CD4-positive, alpha-beta T cell treated with Interleukin-4 for 4 hours (primary cell): ENCODE results near the gene PIERCE2.
A peak's percentile ranks its signal among the peaks of the same experiment; 100 is the strongest.
"Not testable (repeated sequence)": the region's sequence is repeated elsewhere in the genome, so short reads cannot be mapped to it uniquely, and the experiment has no call there.

Experiments
- DNase-seq: peaks from one replicate; pipeline ENCODE4 v3.0.0-alpha.2; 2020

PIERCE2 gene

DNA sequence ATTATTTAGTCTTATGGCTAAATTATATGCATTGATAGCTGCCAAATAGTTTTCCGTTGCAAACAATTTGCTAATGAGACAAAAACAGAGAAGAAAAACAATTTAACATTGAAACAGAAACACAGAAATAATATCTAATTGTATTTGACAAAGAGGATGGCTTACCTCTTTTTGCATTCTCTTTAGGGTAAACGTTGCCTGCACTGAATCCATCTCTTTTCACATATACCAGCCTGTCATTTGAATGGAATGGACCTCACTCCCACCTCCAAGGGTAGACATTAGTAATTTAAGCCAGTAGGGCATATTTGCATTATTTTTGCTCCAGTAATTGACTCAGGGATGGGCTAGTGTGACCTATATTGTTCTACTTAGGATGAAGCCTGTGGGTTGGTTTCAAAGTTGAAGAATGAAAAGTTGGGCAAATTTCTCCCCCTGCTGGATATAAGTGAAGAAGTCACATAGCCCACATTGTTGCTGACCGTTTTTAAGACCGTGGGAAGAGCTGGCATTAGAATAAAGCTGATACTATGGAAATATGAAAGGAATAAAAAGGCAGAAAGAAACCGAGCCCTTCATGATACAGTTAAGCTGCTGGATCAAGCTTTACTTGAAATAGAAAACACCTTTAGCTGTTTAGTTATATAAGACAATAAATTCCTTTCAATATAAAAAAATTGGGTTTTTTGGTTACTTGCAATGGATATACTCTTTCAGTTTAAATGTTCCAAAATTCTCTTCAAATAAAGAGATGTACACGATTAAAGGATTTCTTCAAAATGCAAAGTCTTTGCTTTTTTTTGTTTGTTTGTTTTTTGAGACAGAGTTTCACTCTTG, 26.9 kb downstream of the PIERCE2 start:
- peak; percentile 55 for DNase-seq

DNA sequence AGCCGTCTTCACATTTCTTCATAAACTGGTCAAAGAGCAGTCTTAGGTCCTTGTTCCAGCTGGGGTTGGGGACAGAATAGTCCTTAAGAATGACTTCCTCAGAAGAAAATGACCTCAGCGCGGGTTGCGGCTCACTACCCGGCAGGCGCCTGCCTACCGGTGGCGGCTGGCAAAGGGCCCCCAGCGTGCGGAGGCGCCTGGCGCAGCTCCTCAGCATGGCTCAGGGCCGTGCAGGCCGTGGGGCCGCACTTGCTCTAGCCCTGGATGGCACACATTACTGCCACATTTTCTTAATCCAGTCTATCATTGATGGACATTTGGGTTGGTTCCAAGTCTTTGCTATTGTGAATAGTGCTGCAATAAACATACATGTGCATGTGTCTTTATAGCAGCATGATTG, 34.8 kb downstream of the PIERCE2 start:
- not testable (repeated sequence) for DNase-seq

DNA sequence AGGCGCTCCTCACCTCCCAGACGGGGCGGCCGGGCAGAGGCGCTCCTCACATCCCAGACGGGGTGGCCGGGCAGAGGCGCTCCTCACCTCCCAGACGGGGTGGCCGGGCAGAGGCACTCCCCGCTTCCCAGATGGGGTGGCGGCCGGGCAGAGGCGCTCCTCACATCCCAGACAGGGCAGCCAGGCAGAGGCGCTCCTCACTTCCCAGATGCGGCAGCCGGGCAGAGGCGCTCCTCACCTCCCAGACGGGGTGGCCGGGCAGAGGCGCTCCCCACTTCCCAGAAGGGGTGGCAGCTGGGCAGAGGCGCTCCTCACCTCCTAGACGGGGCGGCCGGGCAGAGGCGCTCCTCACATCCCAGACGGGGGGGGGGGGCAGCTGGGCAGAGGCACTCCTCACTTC, 37.6 kb downstream of the PIERCE2 start:
- DNase-seq = not testable (repeated sequence)

DNA sequence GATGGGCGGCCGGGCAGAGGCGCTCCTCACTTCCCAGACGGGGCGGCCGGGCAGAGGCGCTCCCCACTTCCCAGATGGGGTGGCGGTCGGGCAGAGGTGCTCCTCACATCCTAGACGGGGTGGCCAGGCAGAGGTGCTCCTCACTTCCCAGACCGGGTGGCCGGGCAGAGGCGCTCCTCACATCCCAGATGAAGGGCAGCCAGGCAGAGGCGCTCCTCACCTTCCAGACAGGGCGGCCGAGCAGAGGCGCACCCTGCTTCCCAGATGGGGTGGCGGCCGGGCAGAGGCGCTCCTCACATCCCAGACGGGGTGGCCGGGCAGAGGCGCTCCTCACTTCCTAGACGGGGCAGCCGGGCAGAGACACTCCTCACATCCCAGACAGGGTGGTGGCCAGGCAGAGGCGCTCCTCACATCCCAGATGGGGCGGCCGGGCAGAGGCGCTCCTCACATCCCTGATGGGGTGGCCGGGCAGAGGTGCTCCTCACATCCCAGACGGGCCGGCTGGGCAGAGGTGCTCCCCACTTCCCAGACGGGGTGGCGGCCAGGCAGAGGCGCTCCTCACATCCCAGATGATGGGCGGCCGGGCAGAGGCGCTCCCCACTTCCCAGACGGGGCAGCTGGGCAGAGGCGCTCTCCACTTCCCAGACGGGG, 38.2 kb downstream of the PIERCE2 start:
- not testable (repeated sequence) for DNase-seq

DNA sequence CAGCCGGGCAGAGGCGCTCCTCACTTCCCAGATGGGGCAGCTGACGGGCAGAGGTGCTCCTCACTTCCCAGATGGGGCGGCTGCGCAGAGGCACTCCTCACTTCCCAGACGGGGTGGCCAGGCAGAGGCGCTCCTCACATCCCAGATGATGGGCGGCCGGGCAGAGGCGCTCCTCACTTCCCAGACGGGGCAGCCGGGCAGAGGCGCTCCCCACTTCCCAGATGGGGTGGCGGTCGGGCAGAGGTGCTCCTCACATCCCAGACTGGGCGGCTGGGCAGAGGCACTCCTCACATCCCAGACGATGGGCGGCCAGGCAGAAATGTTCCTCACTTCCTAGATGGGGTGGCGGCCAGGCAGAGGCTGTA, 38.7 kb downstream of the PIERCE2 start:
- DNase-seq = not testable (repeated sequence)

DNA sequence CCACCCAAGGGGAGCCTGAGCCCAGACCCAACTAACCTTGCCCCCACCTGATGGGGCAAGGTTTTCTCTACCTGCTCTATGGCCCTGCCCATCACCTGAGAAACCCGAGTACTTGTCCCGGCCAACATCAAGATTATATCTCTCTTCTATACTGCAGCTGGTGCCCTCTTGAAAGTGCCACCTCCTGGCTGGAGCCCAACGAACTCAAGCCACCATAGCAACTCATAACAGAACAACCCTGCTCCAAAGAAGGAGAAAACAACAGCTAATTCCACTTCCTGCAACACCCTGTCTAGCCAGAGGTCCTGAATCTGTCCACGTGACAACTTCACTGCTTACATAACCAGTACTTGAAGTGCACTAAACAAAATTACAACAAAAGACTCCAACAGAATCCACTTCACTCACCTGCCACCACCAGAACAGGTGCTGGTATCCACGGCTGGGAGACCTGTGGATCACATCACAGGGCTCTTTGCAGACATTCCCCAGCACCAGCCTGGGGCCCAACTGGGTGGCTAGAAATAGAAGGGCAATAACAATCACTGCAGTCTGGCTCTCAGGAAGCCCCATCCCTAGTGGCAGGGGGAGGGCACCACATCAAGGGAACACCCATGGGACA, 49.2 kb downstream of the PIERCE2 start:
- DNase-seq = no peak

DNA sequence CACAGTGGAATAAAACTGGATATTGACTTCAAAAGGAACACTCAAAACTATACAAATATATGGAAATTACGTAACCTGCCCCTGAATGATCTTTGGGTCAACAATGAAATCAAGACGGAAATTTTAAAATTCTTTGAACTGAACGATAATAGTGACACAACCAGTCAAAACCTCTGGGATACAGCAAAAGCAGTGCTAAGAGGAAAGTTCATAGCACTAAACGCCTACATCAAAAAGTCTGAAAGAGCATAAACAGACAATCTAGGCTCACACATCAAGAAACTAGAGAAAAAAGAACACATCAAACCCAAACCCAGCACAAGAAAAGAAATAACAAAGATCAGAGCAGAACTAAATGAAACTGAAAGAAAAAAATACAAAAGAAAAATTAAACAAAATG, 53.2 kb downstream of the PIERCE2 start:
- no peak for DNase-seq

DNA sequence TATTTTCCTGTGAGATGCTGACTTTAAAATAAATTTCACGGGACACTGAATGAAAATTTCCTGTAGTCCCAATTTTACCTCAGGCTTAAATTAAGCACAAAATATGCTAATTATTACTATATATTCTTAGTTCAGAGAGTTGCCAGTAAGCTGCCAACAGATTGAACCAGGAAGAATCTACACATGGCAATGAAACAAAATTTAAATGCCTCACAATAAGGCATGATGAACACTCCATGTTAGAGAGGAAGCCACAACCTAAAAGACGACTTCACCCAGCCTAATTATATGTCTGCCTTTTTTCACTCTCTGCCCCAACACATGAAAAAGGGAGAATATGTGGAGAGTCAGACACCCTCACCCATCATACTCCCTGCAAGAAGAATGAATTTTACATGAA, 60.0 kb downstream of the PIERCE2 start:
- no peak for DNase-seq
